ENCODE data around the gene CNKSR2. TPM values are rescaled to one million over a fixed set of nuclear protein-coding genes. Genes with fewer than 3 reads are reported as not detected.

The CNKSR2 gene
- total RNA-seq, 1 donor from 2014 or later: 3.4 TPM

- H3K4me3 ChIP-seq (ENCODE audit: low read depth, low read length): no peak overlapping the region
- DNase-seq (ENCODE audit: low read depth): no peak
- no peak for TF ChIP-seq CTCF (conservative IDR thresholded peaks at IDR 0.05; ENCODE audit: low read depth, low read length)
Observed at GRCh38 chrX:21581479-21581878, 207.3 kb downstream of the CNKSR2 start.

DNA sequence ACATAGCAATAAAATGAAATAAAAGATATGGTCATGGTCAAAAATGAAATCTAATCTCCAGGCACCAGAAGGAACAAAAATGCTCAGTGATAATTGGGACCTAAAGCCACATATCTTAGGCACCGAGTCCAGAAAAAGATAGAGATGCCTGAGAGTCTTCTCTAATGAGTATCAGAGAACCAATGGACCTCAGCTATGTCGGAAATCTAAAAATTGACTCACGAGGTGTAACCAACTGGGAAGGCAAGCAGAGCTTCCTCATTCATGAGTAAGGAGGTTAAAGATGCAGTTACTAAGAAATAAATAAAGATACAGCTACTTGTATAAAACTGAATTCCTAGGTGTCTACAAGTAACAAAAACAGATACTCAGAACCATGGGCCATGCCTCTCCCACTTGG, 211.8 kb downstream of the CNKSR2 start:
- no peak for DNase-seq (ENCODE audit: low read depth)
- H3K4me3 ChIP-seq (ENCODE audit: low read depth, low read length): no peak overlapping the region
- TF ChIP-seq CTCF (conservative IDR thresholded peaks at IDR 0.05; ENCODE audit: low read depth, low read length): no peak

GRCh38 chrX:21590012-21590776, 216.0 kb downstream of the CNKSR2 start:
- DNase-seq (ENCODE audit: low read depth): no peak
- no peak overlapping the region for H3K4me3 ChIP-seq (ENCODE audit: low read depth, low read length)
- TF ChIP-seq CTCF (conservative IDR thresholded peaks at IDR 0.05; ENCODE audit: low read depth, low read length): no peak

- TF ChIP-seq CTCF (conservative IDR thresholded peaks at IDR 0.05; ENCODE audit: low read depth, low read length): no peak
- no peak overlapping the region for H3K4me3 ChIP-seq (ENCODE audit: low read depth, low read length)
- no peak for DNase-seq (ENCODE audit: low read depth)
Observed at GRCh38 chrX:21606002-21606401, 231.8 kb downstream of the CNKSR2 start.

DNA sequence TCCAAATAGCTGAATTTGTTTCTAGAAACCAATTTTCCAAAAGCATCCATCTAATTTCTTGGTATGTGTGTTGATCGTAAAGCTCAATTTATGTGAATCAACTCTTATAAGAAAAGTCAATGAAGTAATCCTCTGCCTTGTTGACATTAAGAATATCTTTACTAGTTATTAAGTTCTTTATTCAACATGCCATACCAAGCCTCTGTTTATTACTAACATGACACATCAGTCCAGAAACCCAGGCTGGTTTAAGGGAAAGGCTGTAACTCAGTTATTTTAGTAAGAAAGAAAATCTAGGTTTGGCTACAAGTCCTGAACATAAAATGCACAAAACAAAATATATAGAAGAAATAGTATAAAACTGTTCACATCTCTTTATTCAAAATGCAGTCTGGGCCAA, 235.9 kb downstream of the CNKSR2 start:
- DNase-seq (ENCODE audit: low read depth): no peak
- H3K4me3 ChIP-seq (ENCODE audit: low read depth, low read length): no peak overlapping the region
- no peak for TF ChIP-seq CTCF (conservative IDR thresholded peaks at IDR 0.05; ENCODE audit: low read depth, low read length)

DNA sequence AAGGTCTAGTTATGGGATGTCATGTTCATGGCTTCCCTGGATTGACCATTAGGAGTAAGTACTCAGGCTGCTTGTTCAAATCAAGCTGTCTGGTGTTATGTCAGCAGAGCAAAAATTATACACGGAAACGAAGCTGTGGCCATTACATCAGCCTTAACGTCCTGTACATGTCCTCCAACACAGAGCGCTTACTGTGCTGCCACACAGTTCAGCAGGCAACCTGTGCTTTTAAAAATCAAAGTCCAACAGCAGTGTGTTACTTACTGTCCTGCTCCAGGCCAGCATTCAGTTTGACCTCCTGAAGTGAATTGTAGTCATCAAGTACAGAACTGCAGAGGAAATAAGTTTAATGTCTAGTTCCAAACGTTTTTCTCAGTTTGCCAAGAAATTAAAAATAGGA, 237.9 kb downstream of the CNKSR2 start:
- no peak for TF ChIP-seq CTCF (conservative IDR thresholded peaks at IDR 0.05; ENCODE audit: low read depth, low read length)
- DNase-seq (ENCODE audit: low read depth): no peak
- no peak overlapping the region for H3K4me3 ChIP-seq (ENCODE audit: low read depth, low read length)

DNA sequence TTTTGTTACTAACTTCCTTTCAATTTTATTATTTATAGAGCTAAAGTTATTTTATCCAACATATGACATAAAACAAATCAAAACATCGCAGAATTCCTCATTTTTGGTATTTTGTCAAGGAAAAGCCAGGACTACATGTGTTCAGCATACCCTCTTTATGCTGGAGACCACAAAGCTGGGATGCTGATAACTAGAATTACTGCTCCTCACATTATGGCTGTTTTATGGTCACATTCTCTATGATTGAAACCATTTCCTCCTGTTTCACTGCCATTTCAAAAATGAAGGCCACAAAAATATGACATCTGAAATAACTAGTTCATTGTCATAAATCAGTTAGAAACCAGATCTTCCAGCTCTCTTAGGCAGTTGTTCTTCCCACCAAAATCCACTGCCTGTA, 242.2 kb downstream of the CNKSR2 start:
- TF ChIP-seq CTCF (conservative IDR thresholded peaks at IDR 0.05; ENCODE audit: low read depth, low read length): no peak
- no peak for DNase-seq (ENCODE audit: low read depth)

More for the DNA sequence above, 242.2 kb downstream of the CNKSR2 start:
- no peak overlapping the region for H3K4me3 ChIP-seq (ENCODE audit: low read depth, low read length)
